ENCODE measurements around the gene POLN. TPM values are rescaled to one million over a fixed set of nuclear protein-coding genes. Genes with fewer than 3 reads are reported as not detected.

POLN gene
- total RNA-seq, 4 donors from 2014 or later = 0.91 to 8.0 (median 1.2) TPM

GRCh38 chr4:2094545-2094944, 147.4 kb downstream of the POLN start:
- no peaks in the 10 kb centered on the region for H3K4me1 ChIP-seq
- DNase-seq (ENCODE audit: low spot score in 2 of 2) = no peak

GRCh38 chr4:2093265-2093664, 148.7 kb downstream of the POLN start:
- Histone ChIP-seq H3K27ac (no peak overlapping the region), H3K9me3 (no peaks in the 10 kb centered on the region)
- 98% methylated on average over 6 of the region's 6 CpGs for WGBS

More at GRCh38 chr4:2094545-2094944, 147.4 kb downstream of the POLN start:
- no peak overlapping the region for H3K4me3 ChIP-seq
- no peaks in the 10 kb centered on the region for H3K9me3 ChIP-seq
- no peaks in the 10 kb centered on the region for H3K36me3 ChIP-seq
- WGBS = 94% methylated on average over 4 of the region's 4 CpGs
- no peak for TF ChIP-seq EP300 (IDR thresholded peaks at IDR 0.05)
- TF ChIP-seq, protein P1, sequence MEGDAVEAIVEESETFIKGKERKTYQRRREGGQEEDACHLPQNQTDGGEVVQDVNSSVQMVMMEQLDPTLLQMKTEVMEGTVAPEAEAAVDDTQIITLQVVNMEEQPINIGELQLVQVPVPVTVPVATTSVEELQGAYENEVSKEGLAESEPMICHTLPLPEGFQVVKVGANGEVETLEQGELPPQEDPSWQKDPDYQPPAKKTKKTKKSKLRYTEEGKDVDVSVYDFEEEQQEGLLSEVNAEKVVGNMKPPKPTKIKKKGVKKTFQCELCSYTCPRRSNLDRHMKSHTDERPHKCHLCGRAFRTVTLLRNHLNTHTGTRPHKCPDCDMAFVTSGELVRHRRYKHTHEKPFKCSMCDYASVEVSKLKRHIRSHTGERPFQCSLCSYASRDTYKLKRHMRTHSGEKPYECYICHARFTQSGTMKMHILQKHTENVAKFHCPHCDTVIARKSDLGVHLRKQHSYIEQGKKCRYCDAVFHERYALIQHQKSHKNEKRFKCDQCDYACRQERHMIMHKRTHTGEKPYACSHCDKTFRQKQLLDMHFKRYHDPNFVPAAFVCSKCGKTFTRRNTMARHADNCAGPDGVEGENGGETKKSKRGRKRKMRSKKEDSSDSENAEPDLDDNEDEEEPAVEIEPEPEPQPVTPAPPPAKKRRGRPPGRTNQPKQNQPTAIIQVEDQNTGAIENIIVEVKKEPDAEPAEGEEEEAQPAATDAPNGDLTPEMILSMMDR (IDR thresholded peaks at IDR 0.05) = no peak
- TF ChIP-seq POLR2AphosphoS5 (IDR thresholded peaks at IDR 0.05) = no peak
- TF ChIP-seq POLR2A (IDR thresholded peaks at IDR 0.05) = no peak
- H3K27me3 ChIP-seq = no peaks in the 10 kb centered on the region
- H3K27ac ChIP-seq = no peak overlapping the region

GRCh38 chr4:2092669-2093053, 149.3 kb downstream of the POLN start:
- Histone ChIP-seq H3K9me3 (no peaks in the 10 kb centered on the region), H3K27me3 (no peaks in the 10 kb centered on the region), H3K4me1 (no peaks in the 10 kb centered on the region), H3K27ac (no peak overlapping the region), H3K36me3 (no peaks in the 10 kb centered on the region), H3K4me3 (no peak overlapping the region)
- no peak for TF ChIP-seq POLR2A (IDR thresholded peaks at IDR 0.05)
- TF ChIP-seq, protein P1 (IDR thresholded peaks at IDR 0.05) = no peak
- TF ChIP-seq POLR2AphosphoS5 (IDR thresholded peaks at IDR 0.05) = no peak
- TF ChIP-seq EP300 (IDR thresholded peaks at IDR 0.05) = no peak
- 89% methylated on average over 6 of the region's 6 CpGs for WGBS
- DNase-seq (ENCODE audit: low spot score in 2 of 2) = no peak

More at GRCh38 chr4:2093265-2093664, 148.7 kb downstream of the POLN start:
- Histone ChIP-seq H3K27me3 (no peaks in the 10 kb centered on the region), H3K4me1 (no peaks in the 10 kb centered on the region), H3K36me3 (no peaks in the 10 kb centered on the region), H3K4me3 (no peak overlapping the region)
- TF ChIP-seq POLR2AphosphoS5 (IDR thresholded peaks at IDR 0.05) (no peak), POLR2A (IDR thresholded peaks at IDR 0.05) (no peak), EP300 (IDR thresholded peaks at IDR 0.05) (no peak)
- TF ChIP-seq, protein P1 (IDR thresholded peaks at IDR 0.05) = no peak
- no peak for DNase-seq (ENCODE audit: low spot score in 2 of 2)

DNA sequence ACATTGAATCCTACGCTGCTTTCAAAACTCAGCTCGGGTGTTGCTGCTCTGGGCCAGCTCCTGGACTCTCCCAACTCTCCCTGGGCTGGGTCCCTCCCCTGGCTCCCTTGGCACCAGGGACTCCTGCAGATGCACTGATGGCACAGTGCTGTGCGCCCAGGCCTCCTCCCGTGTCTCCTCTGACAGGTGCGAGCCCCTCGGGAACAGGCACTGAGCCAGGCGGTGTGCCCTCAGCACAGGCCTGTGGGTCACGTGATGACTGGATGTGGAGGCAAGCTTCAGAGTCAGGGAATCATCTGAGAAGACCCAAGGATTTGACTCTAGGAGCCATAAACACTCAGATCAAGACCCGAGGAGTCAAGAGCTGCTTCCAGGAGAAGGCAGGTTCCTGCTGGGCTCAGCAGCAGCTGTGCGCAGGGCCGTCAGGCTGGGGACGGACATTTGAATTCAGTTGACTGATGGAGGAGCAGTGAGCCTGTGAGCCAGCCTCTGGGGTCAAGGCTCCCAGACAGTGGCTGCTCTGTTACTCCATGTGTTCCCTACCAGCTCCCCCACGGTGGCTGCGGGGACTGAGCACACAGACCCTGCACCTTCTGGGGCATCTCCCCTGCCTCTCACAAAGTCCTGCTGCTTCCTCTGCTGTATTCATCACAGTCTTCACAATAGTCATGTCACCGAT, 149.8 kb downstream of the POLN start:
- DNase-seq (ENCODE audit: low spot score in 2 of 2) = no peak

DNA sequence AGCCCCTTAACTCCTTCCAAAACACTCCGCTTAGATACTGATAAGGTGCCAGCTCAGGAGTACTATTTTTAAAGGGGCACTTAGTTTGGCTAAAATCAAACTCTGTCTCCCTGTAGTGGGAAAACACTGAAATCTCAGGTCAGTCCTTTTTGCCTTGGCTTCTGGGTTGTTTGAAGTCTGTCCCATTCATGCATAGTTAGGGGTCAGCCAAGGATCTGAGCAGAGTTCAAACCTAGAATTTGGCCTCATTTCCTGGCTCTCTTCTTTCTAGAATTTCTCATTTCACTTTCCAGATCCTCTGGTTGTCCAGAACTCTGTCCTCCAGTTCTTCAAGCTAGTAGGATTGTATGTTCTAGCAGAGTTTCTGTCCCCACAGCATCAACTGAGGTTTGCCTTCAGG, 151.3 kb downstream of the POLN start:
- Histone ChIP-seq H3K27me3 (no peaks in the 10 kb centered on the region), H3K27ac (no peak overlapping the region), H3K9me3 (no peaks in the 10 kb centered on the region), H3K36me3 (no peaks in the 10 kb centered on the region), H3K4me1 (no peaks in the 10 kb centered on the region), H3K4me3 (no peak overlapping the region)
- 100% methylated on average over 1 of the region's 1 CpG for WGBS
- no peak for DNase-seq (ENCODE audit: low spot score in 2 of 2)
- no peak for TF ChIP-seq EP300 (IDR thresholded peaks at IDR 0.05)
- TF ChIP-seq POLR2AphosphoS5 (IDR thresholded peaks at IDR 0.05) = no peak
- no peak for TF ChIP-seq POLR2A (IDR thresholded peaks at IDR 0.05)
- TF ChIP-seq, protein P1 (IDR thresholded peaks at IDR 0.05) = no peak

More for the DNA sequence above, 149.8 kb downstream of the POLN start:
- TF ChIP-seq POLR2AphosphoS5 (IDR thresholded peaks at IDR 0.05) = no peak
- TF ChIP-seq, protein P1 (IDR thresholded peaks at IDR 0.05) = no peak
- TF ChIP-seq POLR2A (IDR thresholded peaks at IDR 0.05) = no peak
- no peak for TF ChIP-seq EP300 (IDR thresholded peaks at IDR 0.05)
- no peaks in the 10 kb centered on the region for H3K9me3 ChIP-seq
- no peaks in the 10 kb centered on the region for H3K4me1 ChIP-seq
- WGBS = 86% methylated on average over 12 of the region's 15 CpGs
- no peaks in the 10 kb centered on the region for H3K27me3 ChIP-seq
- H3K4me3 ChIP-seq = no peak overlapping the region
- H3K27ac ChIP-seq = no peak overlapping the region
- no peaks in the 10 kb centered on the region for H3K36me3 ChIP-seq
